OCI-LY7 (cell line): Measurements from ENCODE around the gene PACS1.
A peak's percentile ranks its signal among the peaks of the same experiment; 100 is the strongest.

Experiments
- EZH2phosphoT487 ChIP-seq: fragments of 200-600 bp; sonication (generic); IDR thresholded peaks from 2 replicates; pipeline ENCODE4 v1.6.1; 2018; ENCODE audit warnings: low read depth, borderline replicate concordance, mild to moderate bottlenecking, mixed run types, antibody characterized with exemption, low read length, moderate library complexity, mixed read lengths
- TF ChIP-seq, protein P1 (sequence below): fragments of 200-600 bp; sonication (generic); conservative IDR thresholded peaks from 2 replicates; pipeline ENCODE4 v1.5.1; 2014; ENCODE audit warnings: mild to moderate bottlenecking, antibody characterized with exemption, low read length, moderate library complexity, mixed read lengths

DNA sequence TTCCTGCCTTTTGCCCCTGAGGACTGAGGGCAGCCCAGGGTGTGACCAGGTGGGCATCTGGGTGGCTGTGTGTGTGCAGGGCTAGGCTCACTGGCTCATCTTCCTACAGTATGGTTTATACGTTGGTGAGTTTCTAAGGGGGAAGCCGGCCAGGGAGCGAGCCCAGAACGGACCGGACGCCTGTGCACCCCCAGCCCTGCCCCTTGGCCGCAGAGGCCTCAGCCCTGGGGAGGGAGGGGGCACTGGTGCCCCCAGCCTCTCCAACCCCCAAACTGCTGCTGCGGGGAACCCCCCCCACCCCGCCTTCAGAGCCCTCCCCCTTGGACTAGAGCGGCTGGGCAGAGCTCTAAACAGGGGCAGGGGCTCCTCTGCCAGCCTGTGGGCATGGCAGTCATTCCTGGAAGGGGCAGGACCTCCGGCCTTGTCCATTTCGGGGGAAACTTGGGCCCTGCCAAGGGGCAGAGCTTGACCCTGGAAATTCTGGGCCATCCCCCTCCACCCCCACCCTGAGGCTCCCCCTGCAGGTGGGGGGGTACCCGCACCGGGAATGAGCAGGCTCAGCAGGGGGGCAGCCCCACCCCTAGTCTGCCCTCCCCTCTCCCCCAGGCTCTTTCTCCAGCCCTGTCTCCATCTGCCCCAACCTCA lies 213.5 kb downstream of the PACS1 start:
- TF ChIP-seq, protein P1, sequence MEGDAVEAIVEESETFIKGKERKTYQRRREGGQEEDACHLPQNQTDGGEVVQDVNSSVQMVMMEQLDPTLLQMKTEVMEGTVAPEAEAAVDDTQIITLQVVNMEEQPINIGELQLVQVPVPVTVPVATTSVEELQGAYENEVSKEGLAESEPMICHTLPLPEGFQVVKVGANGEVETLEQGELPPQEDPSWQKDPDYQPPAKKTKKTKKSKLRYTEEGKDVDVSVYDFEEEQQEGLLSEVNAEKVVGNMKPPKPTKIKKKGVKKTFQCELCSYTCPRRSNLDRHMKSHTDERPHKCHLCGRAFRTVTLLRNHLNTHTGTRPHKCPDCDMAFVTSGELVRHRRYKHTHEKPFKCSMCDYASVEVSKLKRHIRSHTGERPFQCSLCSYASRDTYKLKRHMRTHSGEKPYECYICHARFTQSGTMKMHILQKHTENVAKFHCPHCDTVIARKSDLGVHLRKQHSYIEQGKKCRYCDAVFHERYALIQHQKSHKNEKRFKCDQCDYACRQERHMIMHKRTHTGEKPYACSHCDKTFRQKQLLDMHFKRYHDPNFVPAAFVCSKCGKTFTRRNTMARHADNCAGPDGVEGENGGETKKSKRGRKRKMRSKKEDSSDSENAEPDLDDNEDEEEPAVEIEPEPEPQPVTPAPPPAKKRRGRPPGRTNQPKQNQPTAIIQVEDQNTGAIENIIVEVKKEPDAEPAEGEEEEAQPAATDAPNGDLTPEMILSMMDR, result peak; percentile 43
- no peak for TF ChIP-seq EZH2phosphoT487
